ENCODE results near the gene SGIP1.

The SGIP1 gene

GRCh38 chr1:66556161-66556611, 22.2 kb downstream of the SGIP1 start:
- H3K4me3 Mint-ChIP-seq, result no peak overlapping the region
- H3K4me1 Mint-ChIP-seq (ENCODE audit: low read depth), result no peaks in the 10 kb centered on the region
- H3K9me3 Mint-ChIP-seq, result no peaks in the 10 kb centered on the region
- peaks cover 8% of the 10 kb centered on the region for H3K27me3 Mint-ChIP-seq
- no peak overlapping the region for H3K27ac Mint-ChIP-seq
- H3K36me3 Mint-ChIP-seq (ENCODE audit: low read depth), result no peaks in the 10 kb centered on the region
- no peak for DNase-seq

GRCh38 chr1:66557157-66557556, 23.2 kb downstream of the SGIP1 start:
- no peak for DNase-seq

GRCh38 chr1:66559517-66559916, 25.6 kb downstream of the SGIP1 start:
- Mint-ChIP-seq H3K27ac (no peak overlapping the region), H3K4me3 (no peak overlapping the region), H3K9me3 (no peaks in the 10 kb centered on the region), H3K4me1 (ENCODE audit: low read depth) (no peaks in the 10 kb centered on the region), H3K27me3 (peaks cover 12% of the 10 kb centered on the region), H3K36me3 (ENCODE audit: low read depth) (no peaks in the 10 kb centered on the region)
- DNase-seq, result no peak

More at GRCh38 chr1:66557157-66557556, 23.2 kb downstream of the SGIP1 start:
- Mint-ChIP-seq H3K9me3 (no peaks in the 10 kb centered on the region), H3K4me1 (ENCODE audit: low read depth) (no peaks in the 10 kb centered on the region), H3K27me3 (peaks cover 6% of the 10 kb centered on the region), H3K4me3 (no peak overlapping the region), H3K27ac (no peak overlapping the region), H3K36me3 (ENCODE audit: low read depth) (no peaks in the 10 kb centered on the region)

GRCh38 chr1:66562561-66562960, 28.6 kb downstream of the SGIP1 start:
- DNase-seq, result no peak
- H3K27me3 Mint-ChIP-seq, result peaks cover 10% of the 10 kb centered on the region
- H3K4me3 Mint-ChIP-seq, result no peak overlapping the region
- H3K36me3 Mint-ChIP-seq (ENCODE audit: low read depth), result no peaks in the 10 kb centered on the region
- no peaks in the 10 kb centered on the region for H3K9me3 Mint-ChIP-seq
- no peaks in the 10 kb centered on the region for H3K4me1 Mint-ChIP-seq (ENCODE audit: low read depth)
- H3K27ac Mint-ChIP-seq, result no peak overlapping the region

GRCh38 chr1:66563094-66563800, 29.3 kb downstream of the SGIP1 start:
- no peaks in the 10 kb centered on the region for H3K4me1 Mint-ChIP-seq (ENCODE audit: low read depth)
- peaks cover 16% of the 10 kb centered on the region for H3K27me3 Mint-ChIP-seq
- H3K36me3 Mint-ChIP-seq (ENCODE audit: low read depth), result no peaks in the 10 kb centered on the region
- H3K9me3 Mint-ChIP-seq, result peaks cover 2% of the 10 kb centered on the region
- no peak for DNase-seq
- H3K4me3 Mint-ChIP-seq, result no peak overlapping the region
- no peak overlapping the region for H3K27ac Mint-ChIP-seq

- H3K4me1 Mint-ChIP-seq (ENCODE audit: low read depth), result no peaks in the 10 kb centered on the region
- no peak overlapping the region for H3K27ac Mint-ChIP-seq
- DNase-seq, result no peak
- H3K27me3 Mint-ChIP-seq, result peaks cover 16% of the 10 kb centered on the region
- H3K36me3 Mint-ChIP-seq (ENCODE audit: low read depth), result no peaks in the 10 kb centered on the region
- H3K9me3 Mint-ChIP-seq, result peaks cover 2% of the 10 kb centered on the region
- H3K4me3 Mint-ChIP-seq, result no peak overlapping the region
Observed at GRCh38 chr1:66563941-66564630, 30.1 kb downstream of the SGIP1 start.

GRCh38 chr1:66570196-66570595, 36.2 kb downstream of the SGIP1 start:
- no peaks in the 10 kb centered on the region for H3K4me1 Mint-ChIP-seq (ENCODE audit: low read depth)
- H3K9me3 Mint-ChIP-seq, result peaks cover 2% of the 10 kb centered on the region
- no peak for DNase-seq
- H3K4me3 Mint-ChIP-seq, result no peak overlapping the region
- H3K27ac Mint-ChIP-seq, result no peak overlapping the region
- peaks cover 13% of the 10 kb centered on the region for H3K27me3 Mint-ChIP-seq
- H3K36me3 Mint-ChIP-seq (ENCODE audit: low read depth), result no peaks in the 10 kb centered on the region

GRCh38 chr1:66571789-66572188, 37.8 kb downstream of the SGIP1 start:
- H3K4me3 Mint-ChIP-seq, result no peak overlapping the region
- no peaks in the 10 kb centered on the region for H3K36me3 Mint-ChIP-seq (ENCODE audit: low read depth)
- peaks cover 16% of the 10 kb centered on the region for H3K27me3 Mint-ChIP-seq
- H3K27ac Mint-ChIP-seq, result no peak overlapping the region
- H3K4me1 Mint-ChIP-seq (ENCODE audit: low read depth), result no peaks in the 10 kb centered on the region
- DNase-seq, result no peak
- H3K9me3 Mint-ChIP-seq, result peaks cover 2% of the 10 kb centered on the region

- H3K27me3 Mint-ChIP-seq, result peaks cover 18% of the 10 kb centered on the region
Observed at GRCh38 chr1:66575739-66576138, 41.8 kb downstream of the SGIP1 start.

GRCh38 chr1:66576645-66577044, 42.7 kb downstream of the SGIP1 start:
- Mint-ChIP-seq H3K27ac (no peak overlapping the region), H3K9me3 (no peaks in the 10 kb centered on the region), H3K4me3 (no peak overlapping the region), H3K36me3 (ENCODE audit: low read depth) (no peaks in the 10 kb centered on the region), H3K4me1 (ENCODE audit: low read depth) (no peaks in the 10 kb centered on the region), H3K27me3 (peaks cover 16% of the 10 kb centered on the region)
- no peak for DNase-seq

More at GRCh38 chr1:66575739-66576138, 41.8 kb downstream of the SGIP1 start:
- Mint-ChIP-seq H3K4me1 (ENCODE audit: low read depth) (no peaks in the 10 kb centered on the region), H3K9me3 (no peaks in the 10 kb centered on the region), H3K36me3 (ENCODE audit: low read depth) (no peaks in the 10 kb centered on the region), H3K4me3 (no peak overlapping the region), H3K27ac (no peak overlapping the region)
- DNase-seq, result no peak

GRCh38 chr1:66578841-66579240, 44.9 kb downstream of the SGIP1 start:
- no peak overlapping the region for H3K4me3 Mint-ChIP-seq
- no peaks in the 10 kb centered on the region for H3K9me3 Mint-ChIP-seq
- no peaks in the 10 kb centered on the region for H3K4me1 Mint-ChIP-seq (ENCODE audit: low read depth)
- no peaks in the 10 kb centered on the region for H3K36me3 Mint-ChIP-seq (ENCODE audit: low read depth)
- DNase-seq, result no peak
- H3K27me3 Mint-ChIP-seq, result peaks cover 16% of the 10 kb centered on the region
- no peak overlapping the region for H3K27ac Mint-ChIP-seq

GRCh38 chr1:66580081-66580480, 46.1 kb downstream of the SGIP1 start:
- H3K27ac Mint-ChIP-seq, result no peak overlapping the region
- no peaks in the 10 kb centered on the region for H3K36me3 Mint-ChIP-seq (ENCODE audit: low read depth)
- peaks cover 16% of the 10 kb centered on the region for H3K27me3 Mint-ChIP-seq
- no peak overlapping the region for H3K4me3 Mint-ChIP-seq
- H3K9me3 Mint-ChIP-seq, result no peaks in the 10 kb centered on the region
- DNase-seq, result no peak
- no peaks in the 10 kb centered on the region for H3K4me1 Mint-ChIP-seq (ENCODE audit: low read depth)

GRCh38 chr1:66583021-66583420, 49.1 kb downstream of the SGIP1 start:
- no peak for DNase-seq
- peaks cover 13% of the 10 kb centered on the region for H3K27me3 Mint-ChIP-seq
- H3K4me1 Mint-ChIP-seq (ENCODE audit: low read depth), result no peaks in the 10 kb centered on the region
- H3K9me3 Mint-ChIP-seq, result no peaks in the 10 kb centered on the region
- H3K36me3 Mint-ChIP-seq (ENCODE audit: low read depth), result no peaks in the 10 kb centered on the region
- no peak overlapping the region for H3K27ac Mint-ChIP-seq
- no peak overlapping the region for H3K4me3 Mint-ChIP-seq

- no peaks in the 10 kb centered on the region for H3K9me3 Mint-ChIP-seq
- no peak for DNase-seq
- no peaks in the 10 kb centered on the region for H3K36me3 Mint-ChIP-seq (ENCODE audit: low read depth)
- H3K4me3 Mint-ChIP-seq, result no peak overlapping the region
- H3K27me3 Mint-ChIP-seq, result peaks cover 7% of the 10 kb centered on the region
- H3K27ac Mint-ChIP-seq, result no peak overlapping the region
- no peaks in the 10 kb centered on the region for H3K4me1 Mint-ChIP-seq (ENCODE audit: low read depth)
Observed at GRCh38 chr1:66585002-66585401, 51.0 kb downstream of the SGIP1 start.

- Mint-ChIP-seq H3K36me3 (ENCODE audit: low read depth) (no peaks in the 10 kb centered on the region), H3K27ac (no peak overlapping the region), H3K4me1 (ENCODE audit: low read depth) (no peaks in the 10 kb centered on the region), H3K27me3 (peaks cover 2% of the 10 kb centered on the region), H3K4me3 (no peak overlapping the region), H3K9me3 (no peaks in the 10 kb centered on the region)
- DNase-seq, result no peak
Observed at GRCh38 chr1:66589326-66589725, 55.4 kb downstream of the SGIP1 start.
